ENCODE measurements around the gene MALT1. TPM values are rescaled to one million over a fixed set of nuclear protein-coding genes. Genes with fewer than 3 reads are reported as not detected.

The MALT1 gene
- total RNA-seq, 2 experiments from 2014 or later: 82.3 to 84.5 TPM

DNA sequence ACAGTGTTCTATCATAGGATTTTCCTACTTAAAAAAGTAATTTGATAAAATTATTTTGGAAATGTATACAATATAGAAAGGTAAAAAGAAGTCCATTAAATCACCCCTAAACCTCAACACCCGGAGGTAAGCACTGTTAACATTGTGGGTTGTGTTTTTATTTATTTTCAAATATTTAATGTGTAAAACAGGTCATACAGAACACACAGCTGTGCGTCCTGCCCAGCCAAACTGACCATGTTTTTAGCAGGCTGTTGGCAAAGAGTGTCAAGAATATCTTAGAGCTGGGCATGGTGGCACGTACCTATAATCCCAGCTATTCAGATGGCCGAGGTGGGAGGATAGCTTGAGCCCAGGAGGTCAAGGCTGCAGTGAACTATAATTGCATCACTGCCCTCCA, 114.6 kb downstream of the MALT1 start:
- Mint-ChIP-seq H3K4me1 (ENCODE audit: low read depth) (no peaks in the 10 kb centered on the region), H3K36me3 (ENCODE audit: low read depth) (no peaks in the 10 kb centered on the region), H3K27ac (no peak overlapping the region), H3K27me3 (peaks cover 37% of the 10 kb centered on the region), H3K9me3 (no peaks in the 10 kb centered on the region), H3K4me3 (no peak overlapping the region)
- ATAC-seq (ENCODE audit: poor library complexity) (no peak), DNase-seq (no peak)
- intact Hi-C loops (cut with DNase I, micrococcal nuclease): no loop called here
- Histone ChIP-seq H3K27me3 (ENCODE audit: control insufficient read depth in 1 of 2, insufficient read depth in 2 of 2, low read length in 2 of 2) (peaks cover 0 to 6% of the 10 kb centered on the region in 2 experiments), H3K36me3 (ENCODE audit: insufficient read depth, low read length) (no peaks in the 10 kb centered on the region), H3K4me3 (ENCODE audit: low read length) (no peak overlapping the region), H3K4me1 (ENCODE audit: insufficient read depth, low read length) (no peaks in the 10 kb centered on the region), H3K9me3 (ENCODE audit: control insufficient read depth in 1 of 2, insufficient read depth in 1 of 2, low read length in 2 of 2) (no peaks in the 10 kb centered on the region), H3K27ac (ENCODE audit: low read depth in 1 of 2, low read length in 2 of 2) (no peak overlapping the region)
- ChIA-PET CTCF (no interaction called here), POLR2A (no interaction called here)
- TF ChIP-seq, protein P1, sequence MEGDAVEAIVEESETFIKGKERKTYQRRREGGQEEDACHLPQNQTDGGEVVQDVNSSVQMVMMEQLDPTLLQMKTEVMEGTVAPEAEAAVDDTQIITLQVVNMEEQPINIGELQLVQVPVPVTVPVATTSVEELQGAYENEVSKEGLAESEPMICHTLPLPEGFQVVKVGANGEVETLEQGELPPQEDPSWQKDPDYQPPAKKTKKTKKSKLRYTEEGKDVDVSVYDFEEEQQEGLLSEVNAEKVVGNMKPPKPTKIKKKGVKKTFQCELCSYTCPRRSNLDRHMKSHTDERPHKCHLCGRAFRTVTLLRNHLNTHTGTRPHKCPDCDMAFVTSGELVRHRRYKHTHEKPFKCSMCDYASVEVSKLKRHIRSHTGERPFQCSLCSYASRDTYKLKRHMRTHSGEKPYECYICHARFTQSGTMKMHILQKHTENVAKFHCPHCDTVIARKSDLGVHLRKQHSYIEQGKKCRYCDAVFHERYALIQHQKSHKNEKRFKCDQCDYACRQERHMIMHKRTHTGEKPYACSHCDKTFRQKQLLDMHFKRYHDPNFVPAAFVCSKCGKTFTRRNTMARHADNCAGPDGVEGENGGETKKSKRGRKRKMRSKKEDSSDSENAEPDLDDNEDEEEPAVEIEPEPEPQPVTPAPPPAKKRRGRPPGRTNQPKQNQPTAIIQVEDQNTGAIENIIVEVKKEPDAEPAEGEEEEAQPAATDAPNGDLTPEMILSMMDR (IDR thresholded peaks at IDR 0.05): no peak

DNA sequence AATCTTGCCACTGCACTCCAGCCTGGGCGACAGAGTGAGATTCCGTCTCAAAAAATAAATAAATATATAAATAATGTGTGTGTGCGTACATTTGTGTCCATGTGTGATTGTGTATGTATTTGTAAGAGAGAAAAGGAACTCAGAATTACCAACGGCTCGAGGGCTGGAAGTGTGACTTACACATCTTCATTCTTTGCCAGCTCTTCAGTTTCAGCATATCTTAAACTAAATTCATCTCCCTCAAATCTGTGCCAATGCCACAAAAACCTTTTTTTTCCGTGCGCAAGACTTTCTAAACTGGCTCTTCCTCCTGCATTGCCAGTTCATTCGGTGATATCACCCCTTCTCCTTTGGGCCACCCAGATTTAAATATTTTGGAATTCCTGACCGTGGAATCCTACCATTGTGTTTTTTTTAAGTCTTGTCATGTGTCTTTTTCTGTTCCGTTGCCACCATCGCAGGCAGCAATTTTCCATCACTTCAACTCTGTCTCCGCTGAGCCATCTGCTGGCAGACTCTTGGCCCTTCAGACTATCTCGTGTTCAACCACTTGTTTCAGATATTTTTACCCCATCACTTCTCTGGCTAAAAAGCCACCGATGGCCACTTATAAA, 116.4 kb downstream of the MALT1 start:
- Histone ChIP-seq H3K4me1 (ENCODE audit: insufficient read depth, low read length) (no peaks in the 10 kb centered on the region), H3K4me3 (ENCODE audit: low read length) (no peak overlapping the region), H3K36me3 (ENCODE audit: insufficient read depth, low read length) (no peaks in the 10 kb centered on the region), H3K9me3 (ENCODE audit: control insufficient read depth in 1 of 2, insufficient read depth in 1 of 2, low read length in 2 of 2) (no peaks in the 10 kb centered on the region), H3K27ac (ENCODE audit: low read depth in 1 of 2, low read length in 2 of 2) (no peak overlapping the region), H3K27me3 (ENCODE audit: control insufficient read depth in 1 of 2, insufficient read depth in 2 of 2, low read length in 2 of 2) (peaks cover 0 to 2% of the 10 kb centered on the region in 2 experiments)
- no peak overlapping the region for H3K27ac Mint-ChIP-seq
- no peak overlapping the region for H3K4me3 Mint-ChIP-seq
- H3K36me3 Mint-ChIP-seq (ENCODE audit: low read depth): no peaks in the 10 kb centered on the region
- ChIA-PET POLR2A (no interaction called here), CTCF (no interaction called here)
- no peaks in the 10 kb centered on the region for H3K9me3 Mint-ChIP-seq
- H3K4me1 Mint-ChIP-seq (ENCODE audit: low read depth): no peaks in the 10 kb centered on the region
- peaks cover 36% of the 10 kb centered on the region for H3K27me3 Mint-ChIP-seq
- intact Hi-C loops (cut with DNase I, micrococcal nuclease): no loop called here
- TF ChIP-seq, protein P1 (IDR thresholded peaks at IDR 0.05): no peak
- ATAC-seq (ENCODE audit: poor library complexity) (no peak), DNase-seq (no peak)

DNA sequence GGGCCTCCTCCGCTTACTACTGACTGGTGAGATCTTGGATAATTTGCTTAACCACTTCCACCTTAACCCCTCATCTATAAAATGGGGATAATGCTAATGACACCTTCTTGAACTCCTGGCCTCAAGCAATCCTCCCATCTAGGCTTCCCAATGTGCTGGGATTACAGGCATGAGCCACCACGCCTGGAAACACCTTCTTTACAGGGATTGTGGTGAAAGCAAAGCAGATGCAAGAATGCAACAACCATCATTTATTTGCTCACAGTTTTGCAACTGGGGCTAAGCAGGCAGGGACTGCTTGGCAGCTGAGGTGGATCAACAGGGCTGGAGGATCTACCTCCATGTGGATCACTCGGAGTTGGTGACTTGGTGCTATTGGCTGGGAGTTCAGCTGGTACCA, 117.2 kb downstream of the MALT1 start:
- no peak overlapping the region for H3K27ac ChIP-seq (ENCODE audit: low read depth in 1 of 2, low read length in 2 of 2)
- Mint-ChIP-seq H3K27ac (no peak overlapping the region), H3K4me3 (no peak overlapping the region), H3K9me3 (no peaks in the 10 kb centered on the region), H3K27me3 (peaks cover 41% of the 10 kb centered on the region), H3K4me1 (ENCODE audit: low read depth) (no peaks in the 10 kb centered on the region), H3K36me3 (ENCODE audit: low read depth) (no peaks in the 10 kb centered on the region)
- intact Hi-C loops (cut with DNase I, micrococcal nuclease): no loop called here
- H3K9me3 ChIP-seq (ENCODE audit: control insufficient read depth in 1 of 2, insufficient read depth in 1 of 2, low read length in 2 of 2): no peaks in the 10 kb centered on the region
- ChIA-PET CTCF (no interaction called here), POLR2A (interaction anchor here (0.6 kb wide), 1 partner anchor 66 kb away, joined by 3 read pairs; no protein-coding TSS in a partner anchor)
- ATAC-seq (ENCODE audit: poor library complexity) (no peak), DNase-seq (no peak)
- no peaks in the 10 kb centered on the region for H3K36me3 ChIP-seq (ENCODE audit: insufficient read depth, low read length)
- H3K27me3 ChIP-seq (ENCODE audit: control insufficient read depth in 1 of 2, insufficient read depth in 2 of 2, low read length in 2 of 2): peaks cover 0 to 2% of the 10 kb centered on the region in 2 experiments
- TF ChIP-seq, protein P1 (IDR thresholded peaks at IDR 0.05): no peak
- H3K4me3 ChIP-seq (ENCODE audit: low read length): no peak overlapping the region
- no peaks in the 10 kb centered on the region for H3K4me1 ChIP-seq (ENCODE audit: insufficient read depth, low read length)

Measured in CD4-positive, alpha-beta T cell (primary cell).